SK-N-SH (cell line): ENCODE data around the gene ABI1. TPM values are rescaled to one million over a fixed set of nuclear protein-coding genes. Genes with fewer than 3 reads are reported as not detected.

Experiments
- CTCF ChIA-PET: fragments of 300-600, 350-600 bp; formaldehyde crosslinking; extraction: SDS; loops from one replicate; lab custom pipeline; 2021; lab: Yijun Ruan, JAX
- POLR2A ChIA-PET: fragments of 350-600 bp; sonication (Branson Sonifier 250); formaldehyde crosslinking; extraction: SDS; loops from one replicate; lab custom pipeline; 2020; ENCODE audit warnings: antibody characterized with exemption, inconsistent platforms; lab: Yijun Ruan, JAX
- DNase-seq: peaks from one replicate; pipeline ENCODE4 v3.0.0; 2012
- H2AFZ ChIP-seq: fragments of 200-600 bp; sonication (generic); 2 replicates; pipeline ENCODE4 v1.8.1; 2016; ENCODE audit warnings: antibody characterized with exemption, mild to moderate bottlenecking, low read depth
- H3F3A ChIP-seq: fragments of 200-600 bp; sonication (generic); replicated peaks from 2 replicates; pipeline ENCODE3; 2016; ENCODE audit warnings: antibody characterized with exemption, mild to moderate bottlenecking; ENCODE audit not compliant: insufficient read depth
- H3K27ac ChIP-seq, 2 experiments: fragments of 200-500 bp in 1 of 2; fragments of 200-600 bp in 1 of 2; sonication (Bioruptor generic) in 1 of 2; sonication (generic), shearing (Covaris generic) in 1 of 2; 2 replicates each; pipeline versions ENCODE4 v1.5.1 to v1.6.1; 2014 to 2016; ENCODE audit warnings: low read depth in 2 of 2, inconsistent platforms in 1 of 2, low read length in 1 of 2, mild to moderate bottlenecking in 1 of 2, mixed read lengths in 1 of 2
- H3K27me3 ChIP-seq: fragments of 200-600 bp; sonication (generic), shearing (Covaris generic); 2 replicates; pipeline ENCODE4 v1.6.1; 2016; ENCODE audit warnings: mixed run types; ENCODE audit not compliant: insufficient read depth
- H3K36me3 ChIP-seq, 2 experiments: fragments of 200-500 bp in 1 of 2; fragments of 200-600 bp in 1 of 2; sonication (Bioruptor generic) in 1 of 2; sonication (generic) in 1 of 2; replicated peaks in 1 of 2; 2 replicates each; pipeline versions ENCODE3 to v1.5.1; 2014 to 2016; ENCODE audit warnings: low read length in 1 of 2, mild to moderate bottlenecking in 1 of 2; ENCODE audit not compliant: insufficient read depth in 2 of 2, control insufficient read depth in 1 of 2
- H3K4me1 ChIP-seq, 2 experiments: fragments of 200-500 bp in 1 of 2; fragments of 200-600 bp in 1 of 2; sonication (Bioruptor generic) in 1 of 2; sonication (generic), shearing (Covaris generic) in 1 of 2; 2 replicates each; pipeline versions ENCODE4 v1.5.1 to v1.6.1; 2014 to 2016; ENCODE audit warnings: low read depth in 1 of 2, low read length in 1 of 2, mixed run types in 1 of 2; ENCODE audit not compliant: insufficient read depth in 2 of 2, control insufficient read depth in 1 of 2
- H3K4me2 ChIP-seq: fragments of 200-600 bp; sonication (generic), shearing (Covaris generic); 2 replicates; pipeline ENCODE4 v1.6.1; 2017; ENCODE audit warnings: mixed run types
- H3K4me3 ChIP-seq, 2 experiments: fragments of 200-500 bp in 1 of 2; fragments of 200-600 bp in 1 of 2; sonication (Bioruptor generic) in 1 of 2; sonication (generic), shearing (Covaris generic) in 1 of 2; 2 replicates each; pipeline versions ENCODE4 v1.5.1 to v1.8.1; 2014 to 2016; ENCODE audit warnings: low read depth in 2 of 2, inconsistent platforms in 1 of 2, low read length in 1 of 2, mild to moderate bottlenecking in 1 of 2, mixed read lengths in 1 of 2, moderate library complexity in 1 of 2
- H3K79me2 ChIP-seq: fragments of 200-600 bp; sonication (generic); 2 replicates; pipeline ENCODE4 v1.8.1; 2017; ENCODE audit warnings: mild to moderate bottlenecking; ENCODE audit not compliant: insufficient read depth
- H3K9ac ChIP-seq: fragments of 200-600 bp; sonication (generic); 2 replicates; pipeline ENCODE4 v1.6.1; 2017; ENCODE audit warnings: mixed run types
- H3K9me2 ChIP-seq: fragments of 200-600 bp; sonication (generic); 2 replicates; pipeline ENCODE4 v1.6.1; 2017; ENCODE audit warnings: mixed run types
- H3K9me3 ChIP-seq: fragments of 200-600 bp; sonication (generic); 2 replicates; pipeline ENCODE4 v1.6.1; 2017; ENCODE audit warnings: mixed run types, mild to moderate bottlenecking, moderate library complexity
- H4K20me1 ChIP-seq: fragments of 200-600 bp; sonication (generic); 2 replicates; pipeline ENCODE4 v1.6.1; 2017; ENCODE audit warnings: mild to moderate bottlenecking, mixed run types; ENCODE audit not compliant: insufficient read depth
- CTCF ChIP-seq: fragments of 200-600 bp; sonication (generic); IDR thresholded peaks from 2 replicates; pipeline ENCODE4 v1.6.1; 2017; ENCODE audit warnings: antibody characterized with exemption, mild to moderate bottlenecking, moderate library complexity
- IRF3 ChIP-seq: fragments of 150-350 bp; IDR thresholded peaks from 2 replicates; pipeline ENCODE4 v1.6.1; 2016; ENCODE audit warnings: mild to moderate bottlenecking, low read depth, low read length
- MXI1 ChIP-seq: IDR thresholded peaks from 2 replicates; pipeline ENCODE4 v1.6.1; 2012; ENCODE audit warnings: mild to moderate bottlenecking, low read depth, low read length, improper control_type of control experiment
- PBX3 ChIP-seq: IDR thresholded peaks from 2 replicates; pipeline ENCODE4; 2012
- RAD21 ChIP-seq: IDR thresholded peaks from 2 replicates; pipeline ENCODE4 v1.6.1; 2012; ENCODE audit warnings: mild to moderate bottlenecking, low read length
- USF2 ChIP-seq: fragments of 150-350 bp; IDR thresholded peaks from 2 replicates; pipeline ENCODE4 v1.6.1; 2017; ENCODE audit warnings: antibody characterized with exemption, low read length, low read depth, borderline replicate concordance
- ZBTB33 ChIP-seq: IDR thresholded peaks from 2 replicates; pipeline ENCODE4 v1.4.0; 2012; ENCODE audit warnings: low read depth, borderline replicate concordance
- WGBS: methylation state at CpG from one replicate; pipeline ENCODE4 v1.1.6; 2017; ENCODE audit warnings: low lambda C conversion rate; 5-methylcytosine and 5-hydroxymethylcytosine counted together
- polyA plus RNA-seq, 3 experiments: library from polyadenylated mRNA; depleted of rRNA; stranded (reverse); fragments of >200 nt; gene quantifications; 2 replicates each; pipeline ENCODE4 v1.2.3, GENCODE V29; 2012
- TF ChIP-seq, protein P1 (sequence below): IDR thresholded peaks from 2 replicates; pipeline ENCODE4 v1.4.0; 2012; ENCODE audit warnings: low read depth, borderline replicate concordance
- TF ChIP-seq, protein P2 (sequence below): IDR thresholded peaks from 2 replicates; pipeline ENCODE4 v1.4.0; 2012; ENCODE audit warnings: low read depth

Gene ABI1
- polyA plus RNA-seq, 1 of the 3 experiments (the other 2 are of a cell fraction) = 36.7 TPM

- Histone ChIP-seq H2AFZ (peak overlapping the region; percentile 99), H3F3A (peaks cover 5% of the 10 kb centered on the region), H3K27ac (peak overlapping the region in 1 of 2 experiments; percentile 69; a peak in 1 of 4 replicates), H3K4me2 (peak overlapping the region; percentile 90), H3K4me1 (peaks cover 0 to 6% of the 10 kb centered on the region in 2 experiments; a peak in 1 of 4 replicates), H3K9me2 (no peaks in the 10 kb centered on the region), H3K9ac (peak overlapping the region; percentile 74), H4K20me1 (no peaks in the 10 kb centered on the region), H3K79me2 (peaks cover 52% of the 10 kb centered on the region), H3K27me3 (no peaks in the 10 kb centered on the region), H3K36me3 (no peaks in the 10 kb centered on the region), H3K9me3 (no peaks in the 10 kb centered on the region), H3K4me3 (peak overlapping the region; percentile 80 to 95)
- TF ChIP-seq CTCF = no peak
- peak; percentile 97; the same call in 1 of the 2 replicates for TF ChIP-seq MXI1
- TF ChIP-seq PBX3 = no peak
- TF ChIP-seq, protein P1, sequence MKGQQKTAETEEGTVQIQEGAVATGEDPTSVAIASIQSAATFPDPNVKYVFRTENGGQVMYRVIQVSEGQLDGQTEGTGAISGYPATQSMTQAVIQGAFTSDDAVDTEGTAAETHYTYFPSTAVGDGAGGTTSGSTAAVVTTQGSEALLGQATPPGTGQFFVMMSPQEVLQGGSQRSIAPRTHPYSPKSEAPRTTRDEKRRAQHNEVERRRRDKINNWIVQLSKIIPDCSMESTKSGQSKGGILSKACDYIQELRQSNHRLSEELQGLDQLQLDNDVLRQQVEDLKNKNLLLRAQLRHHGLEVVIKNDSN = no peak
- no peak for TF ChIP-seq RAD21
- no peak for TF ChIP-seq ZBTB33
- TF ChIP-seq IRF3 = no peak
- no peak for TF ChIP-seq USF2
- TF ChIP-seq, protein P2, sequence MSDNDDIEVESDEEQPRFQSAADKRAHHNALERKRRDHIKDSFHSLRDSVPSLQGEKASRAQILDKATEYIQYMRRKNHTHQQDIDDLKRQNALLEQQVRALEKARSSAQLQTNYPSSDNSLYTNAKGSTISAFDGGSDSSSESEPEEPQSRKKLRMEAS = peak; percentile 94; the same call in 1 of the 2 replicates
- DNase-seq = peak; percentile 44
- CTCF ChIA-PET = interaction anchor here (0.7 to 1.8 kb wide), 3 partner anchors 28 to 658 kb away, joined by 3 to 9 read pairs (median 6); no protein-coding TSS in a partner anchor
- 1% methylated on average over 26 of the region's 42 CpGs for WGBS
- POLR2A ChIA-PET = no interaction called here
These were observed 162.7 kb downstream of the ABI1 start for GRCh38 chr10:26697922-26698608.
